GM08714 (cell line): ENCODE measurements around the gene CCNI2.

ENCODE experiments used
- H3K4me3 ChIP-seq: fragments of 200-500 bp; sonication (Bioruptor generic); 2 replicates; pipeline ENCODE4 v1.5.1; 2014; ENCODE audit warnings: mild to moderate bottlenecking, low read length, inconsistent platforms
- ZNF274 ChIP-seq: IDR thresholded peaks from 2 replicates; pipeline ENCODE4 v1.6.1; 2012; ENCODE audit warnings: mild to moderate bottlenecking, low read depth, low read length

Gene CCNI2

GRCh38 chr5:132766020-132766805, 19.0 kb downstream of the CCNI2 start:
- H3K4me3 ChIP-seq = no peak overlapping the region
- no peak for TF ChIP-seq ZNF274

- TF ChIP-seq ZNF274 = no peak
- no peak overlapping the region for H3K4me3 ChIP-seq
Observed at GRCh38 chr5:132766806-132767055, 19.5 kb downstream of the CCNI2 start.

- TF ChIP-seq ZNF274 = no peak
- H3K4me3 ChIP-seq = no peak overlapping the region
Observed at GRCh38 chr5:132767150-132767549, 19.9 kb downstream of the CCNI2 start.

GRCh38 chr5:132768485-132768868, 21.3 kb downstream of the CCNI2 start:
- H3K4me3 ChIP-seq = no peak overlapping the region
- no peak for TF ChIP-seq ZNF274

GRCh38 chr5:132770476-132771159, 23.4 kb downstream of the CCNI2 start:
- TF ChIP-seq ZNF274 = no peak
- no peak overlapping the region for H3K4me3 ChIP-seq

- no peak overlapping the region for H3K4me3 ChIP-seq
- TF ChIP-seq ZNF274 = no peak
Observed at GRCh38 chr5:132771503-132771998, 24.3 kb downstream of the CCNI2 start.

- no peak for TF ChIP-seq ZNF274
Observed at GRCh38 chr5:132772291-132773070, 25.3 kb downstream of the CCNI2 start.

GRCh38 chr5:132773114-132773513, 25.9 kb downstream of the CCNI2 start:
- TF ChIP-seq ZNF274 = no peak
- H3K4me3 ChIP-seq = no peak overlapping the region

More at GRCh38 chr5:132772291-132773070, 25.3 kb downstream of the CCNI2 start:
- H3K4me3 ChIP-seq = no peak overlapping the region

- TF ChIP-seq ZNF274 = no peak
- no peak overlapping the region for H3K4me3 ChIP-seq
Observed at GRCh38 chr5:132773601-132774355, 26.6 kb downstream of the CCNI2 start.

- H3K4me3 ChIP-seq = no peak overlapping the region
- no peak for TF ChIP-seq ZNF274
Observed at GRCh38 chr5:132774406-132774805, 27.2 kb downstream of the CCNI2 start.

- H3K4me3 ChIP-seq = no peak overlapping the region
- no peak for TF ChIP-seq ZNF274
Observed at GRCh38 chr5:132774896-132775295, 27.7 kb downstream of the CCNI2 start.

GRCh38 chr5:132775476-132775961, 28.3 kb downstream of the CCNI2 start:
- TF ChIP-seq ZNF274 = no peak
- no peak overlapping the region for H3K4me3 ChIP-seq

GRCh38 chr5:132776131-132776937, 29.1 kb downstream of the CCNI2 start:
- no peak for TF ChIP-seq ZNF274
- H3K4me3 ChIP-seq = peak overlapping the region; percentile 85
